ENCODE results near the gene LMOD3.

Gene LMOD3

GRCh38 chr3:69110941-69111546 lies 11.4 kb downstream of the LMOD3 start:
- TF ChIP-seq CTCF (IDR thresholded peaks at IDR 0.05; ENCODE audit: control insufficient read depth, extremely low read depth, insufficient read depth): no peak
- DNase-seq (ENCODE audit: low read depth): no peak
- no peak overlapping the region for H3K4me3 ChIP-seq (ENCODE audit: low read depth, low read length)

GRCh38 chr3:69108811-69109210 lies 13.6 kb downstream of the LMOD3 start:
- no peak for TF ChIP-seq CTCF (IDR thresholded peaks at IDR 0.05; ENCODE audit: control insufficient read depth, extremely low read depth, insufficient read depth)
- no peak for DNase-seq (ENCODE audit: low read depth)
- no peak overlapping the region for H3K4me3 ChIP-seq (ENCODE audit: low read depth, low read length)

GRCh38 chr3:69107841-69108240 lies 14.6 kb downstream of the LMOD3 start:
- H3K4me3 ChIP-seq (ENCODE audit: low read depth, low read length): no peak overlapping the region
- TF ChIP-seq CTCF (IDR thresholded peaks at IDR 0.05; ENCODE audit: control insufficient read depth, extremely low read depth, insufficient read depth): no peak
- no peak for DNase-seq (ENCODE audit: low read depth)

- no peak overlapping the region for H3K4me3 ChIP-seq (ENCODE audit: low read depth, low read length)
- no peak for DNase-seq (ENCODE audit: low read depth)
- no peak for TF ChIP-seq CTCF (IDR thresholded peaks at IDR 0.05; ENCODE audit: control insufficient read depth, extremely low read depth, insufficient read depth)
Observed at GRCh38 chr3:69105320-69105719, 17.1 kb downstream of the LMOD3 start.

GRCh38 chr3:69104586-69104985 lies 17.8 kb downstream of the LMOD3 start:
- no peak for TF ChIP-seq CTCF (IDR thresholded peaks at IDR 0.05; ENCODE audit: control insufficient read depth, extremely low read depth, insufficient read depth)
- no peak for DNase-seq (ENCODE audit: low read depth)
- H3K4me3 ChIP-seq (ENCODE audit: low read depth, low read length): no peak overlapping the region

- no peak for DNase-seq (ENCODE audit: low read depth)
- no peak for TF ChIP-seq CTCF (IDR thresholded peaks at IDR 0.05; ENCODE audit: control insufficient read depth, extremely low read depth, insufficient read depth)
- no peak overlapping the region for H3K4me3 ChIP-seq (ENCODE audit: low read depth, low read length)
Observed at GRCh38 chr3:69103123-69103522, 19.3 kb downstream of the LMOD3 start.

GRCh38 chr3:69102384-69102783 lies 20.0 kb downstream of the LMOD3 start:
- no peak for DNase-seq (ENCODE audit: low read depth)
- H3K4me3 ChIP-seq (ENCODE audit: low read depth, low read length): no peak overlapping the region
- TF ChIP-seq CTCF (IDR thresholded peaks at IDR 0.05; ENCODE audit: control insufficient read depth, extremely low read depth, insufficient read depth): no peak
